GM23338 (cell line): ENCODE results near the gene LRCH3. TPM values are rescaled to one million over a fixed set of nuclear protein-coding genes. Genes with fewer than 3 reads are reported as not detected.

Source experiments
- ATAC-seq: fragments of 200-7000 bp; cut with Tn5 transposase; 3 replicates; pipeline ENCODE4 v1.9.1; 2020
- DNase-seq: peaks from one replicate; pipeline ENCODE4 v3.0.0-alpha.2; 2015; ENCODE audit warnings: low spot score
- H2AFZ ChIP-seq: fragments of 200-600 bp; sonication (generic); 2 replicates; pipeline ENCODE4 v1.8.0; 2016; ENCODE audit warnings: antibody characterized with exemption, mild to moderate bottlenecking, moderate library complexity
- H3F3A ChIP-seq: fragments of 200-600 bp; sonication (generic); replicated peaks from 2 replicates; pipeline ENCODE4 v1.8.0; 2017; ENCODE audit warnings: antibody characterized with exemption, mixed run types, low read depth
- H3K27ac ChIP-seq: fragments of 200-600 bp; sonication (generic); 2 replicates; pipeline ENCODE4 v1.6.1; 2016; ENCODE audit warnings: low read depth
- H3K27me3 ChIP-seq: fragments of 200-600 bp; sonication (generic); 2 replicates; pipeline ENCODE4 v1.8.0; 2016; ENCODE audit warnings: mild to moderate bottlenecking, mixed run types, moderate library complexity; ENCODE audit not compliant: insufficient read depth
- H3K36me3 ChIP-seq: fragments of 200-600 bp; sonication (generic); 2 replicates; pipeline ENCODE4 v1.8.0; 2016; ENCODE audit warnings: mild to moderate bottlenecking; ENCODE audit not compliant: insufficient read depth
- H3K4me1 ChIP-seq: fragments of 200-600 bp; sonication (generic); 2 replicates; pipeline ENCODE4 v1.8.0; 2016; ENCODE audit warnings: mild to moderate bottlenecking, moderate library complexity; ENCODE audit not compliant: insufficient read depth
- H3K4me2 ChIP-seq: fragments of 200-600 bp; sonication (generic); 2 replicates; pipeline ENCODE4 v1.7.1; 2017; ENCODE audit warnings: mixed run types
- H3K4me3 ChIP-seq: fragments of 200-600 bp; sonication (generic); 2 replicates; pipeline ENCODE4 v1.6.1; 2016; ENCODE audit warnings: mixed run types
- H3K79me2 ChIP-seq: fragments of 200-600 bp; sonication (generic); replicated peaks from 2 replicates; pipeline ENCODE4 v1.8.0; 2017; ENCODE audit warnings: mild to moderate bottlenecking; ENCODE audit not compliant: insufficient read depth
- H3K9me2 ChIP-seq: fragments of 200-600 bp; sonication (generic); 2 replicates; pipeline ENCODE4 v1.8.0; 2017; ENCODE audit not compliant: insufficient read depth
- H4K20me1 ChIP-seq: fragments of 200-600 bp; sonication (generic); replicated peaks from 2 replicates; pipeline ENCODE4 v1.8.0; 2017; ENCODE audit warnings: mild to moderate bottlenecking; ENCODE audit not compliant: insufficient read depth
- H3K27ac Mint-ChIP-seq: 2 replicates; pipeline ENCODE4 v1.8.0; 2020; ENCODE audit warnings: inconsistent platforms, mild to moderate bottlenecking, moderate library complexity, mixed read lengths
- H3K27me3 Mint-ChIP-seq: 3 replicates; pipeline ENCODE4 v1.8.0; 2022; ENCODE audit warnings: low read depth, mild to moderate bottlenecking, moderate library complexity, mixed read lengths, inconsistent platforms; ENCODE audit not compliant: insufficient read depth, poor library complexity
- H3K36me3 Mint-ChIP-seq: 3 replicates; pipeline ENCODE4 v1.8.0; 2021; ENCODE audit warnings: low read depth, mild to moderate bottlenecking, inconsistent platforms, moderate library complexity, mixed read lengths
- H3K4me1 Mint-ChIP-seq: 3 replicates; pipeline ENCODE4 v1.8.0; 2020; ENCODE audit warnings: mild to moderate bottlenecking, inconsistent platforms, mixed read lengths
- H3K4me3 Mint-ChIP-seq: 3 replicates; pipeline ENCODE4 v1.8.0; 2021; ENCODE audit warnings: moderate library complexity, mild to moderate bottlenecking, inconsistent platforms, mixed read lengths
- H3K9me3 Mint-ChIP-seq: 3 replicates; pipeline ENCODE4 v1.8.0; 2020; ENCODE audit warnings: moderate library complexity, mild to moderate bottlenecking, inconsistent platforms, mixed read lengths
- ETS1 ChIP-seq: IDR thresholded peaks from 2 replicates; pipeline ENCODE4 v1.6.1; 2016; ENCODE audit warnings: antibody characterized with exemption
- EZH2 ChIP-seq: fragments of 200-600 bp; sonication (generic); IDR thresholded peaks from one replicate; pipeline ENCODE4 v1.8.0; 2017; ENCODE audit warnings: antibody characterized with exemption, mild to moderate bottlenecking, low read depth; ENCODE audit not compliant: unreplicated experiment
- REST ChIP-seq: IDR thresholded peaks from one replicate; pipeline ENCODE4 v1.6.1; 2018; ENCODE audit warnings: antibody characterized with exemption; ENCODE audit not compliant: unreplicated experiment
- ZNF462 ChIP-seq: fragments of 250-450 bp; sonication (Bioruptor Pico); IDR thresholded peaks from 2 replicates; pipeline ENCODE4 v1.5.0; 2020; ENCODE audit warnings: mild to moderate bottlenecking, moderate library complexity
- polyA plus RNA-seq: library from polyadenylated mRNA; unstranded; fragments of >200 nt; fragmentation: Nextera tagmentation; extraction: Ambion mirVana; gene quantifications from 2 replicates; pipeline ENCODE4 v1.2.1, GENCODE V29; 2016
- total RNA-seq: library from RNA; depleted of rRNA; stranded (reverse); fragments of >200 nt; shearing (Covaris generic); gene quantifications from 2 replicates; pipeline ENCODE4 v1.2.3, GENCODE V29; 2014

Gene LRCH3
- total and polyA plus RNA-seq, 2 experiments from 2014 or later: 22.9 to 60.0 TPM

DNA sequence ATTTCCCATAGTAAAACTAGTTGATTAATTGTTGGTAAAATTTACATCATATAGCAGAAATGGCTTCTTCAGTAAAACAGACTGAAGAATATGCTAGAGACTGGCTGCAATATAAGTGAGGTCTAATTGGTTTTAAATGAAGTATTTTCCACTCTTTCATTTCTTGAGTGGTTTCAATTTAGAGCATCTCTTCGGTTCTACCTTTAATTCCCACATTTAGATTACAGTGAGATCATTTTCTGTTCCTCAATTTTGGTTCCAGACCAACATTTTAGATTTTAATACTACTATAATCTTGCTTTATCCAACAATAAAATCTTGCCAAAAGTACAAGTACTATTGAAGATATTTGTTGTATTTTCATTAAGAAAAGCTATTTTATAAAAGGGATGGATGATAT is 1.0 kb upstream of the LRCH3 start (continued):
- TF ChIP-seq ZNF462 (CRISPR knock-in tag) (no peak), EZH2 (no peak), REST (no peak)

DNA sequence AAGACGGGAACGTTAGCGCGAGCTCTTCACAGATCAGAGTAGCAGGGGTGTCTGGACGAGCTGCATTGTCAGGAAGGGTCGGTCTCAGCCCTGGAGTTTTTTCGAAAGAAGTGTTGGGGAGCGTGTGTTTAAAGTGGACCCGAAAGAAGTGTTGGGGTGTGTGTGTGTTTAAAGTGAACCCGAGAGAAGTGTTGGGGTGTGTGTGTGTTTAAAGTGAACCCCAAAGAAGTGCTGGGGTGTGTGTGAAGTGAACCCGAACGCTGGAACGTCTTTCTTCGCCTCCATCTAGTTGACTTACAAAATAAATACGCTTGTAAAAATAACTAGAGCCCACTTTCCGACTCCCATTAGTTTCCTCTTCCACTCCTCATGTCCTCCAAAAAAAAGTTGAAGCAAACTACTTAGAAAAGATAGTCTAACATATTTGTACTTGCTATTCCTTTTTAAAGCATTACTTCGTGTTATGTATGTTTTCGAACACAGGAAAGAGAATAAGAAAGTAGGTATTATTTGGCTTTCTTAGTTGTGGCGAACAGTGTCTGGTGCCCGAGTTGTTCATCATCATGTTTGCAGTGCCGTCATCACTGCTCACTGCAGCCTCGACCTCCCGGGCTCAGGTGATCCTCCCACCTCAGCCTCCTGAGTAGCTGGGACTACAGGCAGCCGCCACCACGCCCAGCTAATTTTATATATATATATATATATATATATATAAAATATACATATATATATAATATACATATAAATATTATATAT is 1.0 kb downstream of the LRCH3 start:
- no peaks in the 10 kb centered on the region for H3K9me2 ChIP-seq
- peaks cover 16% of the 10 kb centered on the region for H4K20me1 ChIP-seq
- Mint-ChIP-seq H3K27me3 (peaks cover 3% of the 10 kb centered on the region), H3K27ac (peak overlapping the region; percentile 29), H3K9me3 (no peaks in the 10 kb centered on the region), H3K4me1 (peaks cover 5% of the 10 kb centered on the region; the same call in 2 of the 3 replicates), H3K4me3 (peak overlapping the region; percentile 89), H3K36me3 (peaks cover 3% of the 10 kb centered on the region; the same call in 1 of the 3 replicates)
- no peak for DNase-seq
- H2AFZ ChIP-seq: peak overlapping the region; percentile 98
- peak overlapping the region; percentile 97 for H3K4me2 ChIP-seq
- peaks cover 4% of the 10 kb centered on the region; the same call in 1 of the 2 replicates for H3F3A ChIP-seq
- peak; percentile 56 for ATAC-seq
- H3K79me2 ChIP-seq: peaks cover 56% of the 10 kb centered on the region
- peak overlapping the region; percentile 92 for H3K4me3 ChIP-seq
- 0 out of 2 replicates have a peak, but pooled peaks cover 5% of the 10 kb centered on the region for H3K27me3 ChIP-seq
- H3K4me1 ChIP-seq: no peaks in the 10 kb centered on the region
- H3K27ac ChIP-seq: 0 out of 2 replicates have a peak overlapping the region, but pooled peaks have one; percentile 93
- no peaks in the 10 kb centered on the region for H3K36me3 ChIP-seq
- no peak for TF ChIP-seq ETS1
- TF ChIP-seq REST: no peak
